PC-3 (cell line): ENCODE measurements around the gene HOXB6.

Experiments
- CTCF ChIP-seq: fragments of 300-600 bp; sonication (generic); conservative IDR thresholded peaks from 2 replicates; pipeline ENCODE4 v1.5.1; 2017; ENCODE audit warnings: antibody characterized with exemption, low read depth, mild to moderate bottlenecking, low read length
- EZH2 ChIP-seq: fragments of 300-600 bp; sonication (generic); IDR thresholded peaks from one replicate; pipeline ENCODE4 v1.6.1; 2017; ENCODE audit warnings: antibody characterized with exemption, mild to moderate bottlenecking, low read length; ENCODE audit not compliant: unreplicated experiment

GRCh38 chr17:48577946-48578615 lies 26.7 kb downstream of the HOXB6 start, which contains the start of gene HOXB4:
- TF ChIP-seq EZH2 (no peak), CTCF (no peak)
